ENCODE results near the gene WBP2NL.
A peak's percentile ranks its signal among the peaks of the same experiment; 100 is the strongest.
"Not testable (repeated sequence)": the region's sequence is repeated elsewhere in the genome, so short reads cannot be mapped to it uniquely, and the experiment has no call there.

Gene WBP2NL

DNA sequence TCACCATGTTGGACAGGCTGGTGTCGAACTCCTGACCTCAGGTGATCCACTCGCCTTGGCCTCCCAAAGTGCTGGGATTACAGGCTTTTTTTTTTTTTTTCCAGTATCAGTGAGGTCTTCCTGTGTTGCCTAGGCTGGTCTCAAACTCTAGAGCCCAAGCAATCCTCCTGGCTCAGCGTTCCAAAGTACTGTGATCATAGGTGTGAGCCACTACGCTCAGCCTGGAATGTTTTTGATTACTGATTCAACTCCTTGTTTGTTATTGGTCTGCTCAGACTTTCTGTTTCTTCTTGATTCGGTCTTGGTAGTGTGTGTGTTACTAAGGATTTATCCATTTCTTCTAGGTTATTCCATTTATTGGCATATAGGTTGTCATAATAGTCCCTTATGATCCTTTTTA is 40.7 kb downstream of the WBP2NL start:
- DNase-seq = no peak

DNA sequence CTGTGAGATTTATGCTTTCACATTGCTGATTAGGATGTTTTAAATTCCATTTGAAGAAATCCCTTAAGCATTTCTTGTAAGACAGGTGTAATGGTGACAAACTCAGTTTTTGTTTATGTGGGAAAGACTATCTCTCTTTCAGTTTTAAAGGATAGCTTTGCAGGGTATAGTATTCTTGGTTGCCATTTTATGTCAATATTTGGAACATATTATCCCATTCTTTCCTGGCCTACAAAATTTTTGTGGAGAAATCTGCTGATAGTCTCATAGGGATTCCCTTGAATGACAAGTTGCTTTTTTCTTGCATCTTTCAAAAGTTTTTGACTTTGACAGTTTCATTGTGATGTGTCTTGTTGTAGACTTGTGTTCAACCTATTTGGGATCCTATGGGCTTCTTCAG is 43.2 kb downstream of the WBP2NL start:
- DNase-seq = no peak

DNA sequence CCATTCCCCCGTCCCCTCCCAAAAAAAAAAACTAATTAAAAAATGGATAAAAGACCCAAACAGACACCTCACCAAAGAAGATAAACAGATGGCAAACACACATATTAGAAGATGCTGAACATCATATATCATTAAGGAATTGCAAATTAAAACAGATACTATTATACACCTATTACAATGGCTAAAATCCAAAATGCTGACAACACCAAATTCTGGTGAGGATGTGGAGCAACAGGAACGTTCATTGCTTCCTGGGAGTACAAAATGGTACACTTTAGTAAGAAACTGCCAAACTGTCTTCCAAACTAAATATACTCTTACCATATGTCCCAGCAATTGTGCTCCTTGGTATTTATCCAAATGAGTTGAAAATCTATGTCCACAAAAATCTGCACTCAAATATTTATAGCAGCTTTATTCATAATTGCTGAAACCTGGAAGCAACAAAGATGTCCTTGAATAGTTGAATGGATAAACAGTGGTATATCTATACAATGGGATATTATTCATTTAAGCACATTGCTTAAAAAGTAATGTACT is 52.1 kb downstream of the WBP2NL start:
- DNase-seq = no peak

DNA sequence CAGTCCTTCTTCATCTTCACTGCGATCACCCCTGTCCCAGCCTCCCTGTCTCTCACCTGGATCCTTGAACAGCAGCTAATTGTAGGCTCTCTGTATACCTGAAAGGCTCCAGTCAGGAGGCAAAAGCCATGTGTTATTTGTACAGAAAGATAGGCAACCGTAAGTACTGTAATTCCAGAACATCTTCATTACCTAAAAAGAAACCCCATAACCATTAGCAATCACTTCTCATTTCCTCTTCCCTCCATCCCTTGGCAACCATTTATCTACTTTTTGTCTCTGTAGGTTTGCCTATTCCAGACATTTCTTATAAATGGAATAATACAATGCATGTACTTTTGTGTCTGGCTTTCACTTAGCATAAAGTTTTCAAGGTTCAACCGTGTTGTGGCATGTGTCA is 54.2 kb downstream of the WBP2NL start:
- no peak for DNase-seq

DNA sequence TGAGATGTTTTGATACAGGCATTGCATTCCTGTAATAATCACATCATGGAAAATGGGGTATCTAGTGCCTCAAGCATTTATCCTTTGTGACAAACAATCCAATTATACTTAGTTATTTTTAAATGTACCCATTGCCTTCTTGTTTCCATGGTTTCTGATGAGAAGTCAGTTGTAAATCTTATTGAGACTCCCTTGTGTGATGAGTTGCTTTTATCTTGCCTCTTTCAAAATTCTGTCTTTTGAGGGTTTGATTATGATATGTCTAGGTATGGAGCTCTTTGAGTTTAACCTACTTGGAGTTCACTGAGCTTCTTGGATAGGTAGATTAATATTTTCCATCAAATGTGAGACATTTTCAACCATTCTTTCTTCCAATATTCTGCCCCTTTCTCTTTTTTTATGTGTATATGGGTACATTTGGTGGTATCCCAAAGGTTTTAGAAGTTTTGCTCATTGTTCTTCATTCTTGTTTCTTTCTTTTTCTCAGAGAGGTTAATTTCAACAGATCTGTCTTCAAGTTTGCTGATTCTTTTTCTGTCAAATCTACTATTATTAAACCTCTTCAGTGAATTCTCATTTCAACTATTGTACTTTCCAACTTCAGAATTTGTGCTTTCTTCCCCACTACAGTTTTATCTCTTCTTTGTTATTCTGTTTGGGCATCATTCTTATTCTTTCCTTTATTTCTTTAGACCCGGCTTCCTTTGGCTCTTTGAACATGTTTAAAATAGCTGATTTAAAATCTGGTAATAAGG is 58.3 kb downstream of the WBP2NL start:
- DNase-seq = no peak

- no peak for DNase-seq
These were observed 61.9 kb downstream of the WBP2NL start for GRCh38 chr22:42060489-42060888.

- DNase-seq = no peak
These were observed 62.5 kb downstream of the WBP2NL start for GRCh38 chr22:42061041-42061440.

- no peak for DNase-seq
These were observed 64.0 kb downstream of the WBP2NL start for GRCh38 chr22:42062506-42063170.

- no peak for DNase-seq
These were observed 66.0 kb downstream of the WBP2NL start for GRCh38 chr22:42064629-42065028.

GRCh38 chr22:42065438-42066125 is 67.0 kb downstream of the WBP2NL start:
- no peak for DNase-seq

- no peak for DNase-seq
These were observed 67.7 kb downstream of the WBP2NL start for GRCh38 chr22:42066126-42066761.

DNA sequence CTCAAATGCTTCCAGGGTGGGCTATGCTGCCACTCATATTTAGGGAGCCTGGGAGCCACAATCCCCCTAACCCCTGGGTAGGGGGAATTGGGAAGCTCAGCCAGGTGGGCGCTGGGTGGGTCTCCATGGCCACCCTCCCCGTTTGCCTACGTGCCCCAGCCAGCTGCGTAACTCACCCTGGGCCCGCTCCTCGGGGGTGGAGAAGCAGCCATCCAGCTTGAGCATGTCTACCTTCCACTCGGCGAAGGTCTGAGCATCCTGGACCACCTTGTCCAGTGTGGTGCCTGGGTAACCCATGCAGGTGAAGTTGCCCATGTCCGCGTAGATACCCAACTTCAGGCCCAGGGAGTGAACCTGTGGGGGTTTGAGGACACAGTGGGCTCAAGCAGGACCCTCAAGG is 68.3 kb downstream of the WBP2NL start:
- DNase-seq = no peak

GRCh38 chr22:42067671-42068251 is 69.2 kb downstream of the WBP2NL start:
- no peak for DNase-seq

- DNase-seq = no peak
These were observed 69.7 kb downstream of the WBP2NL start for GRCh38 chr22:42068291-42068690.

GRCh38 chr22:42069801-42070516 is 71.4 kb downstream of the WBP2NL start:
- DNase-seq = no peak

- DNase-seq = peak; percentile 97
These were observed 72.2 kb downstream of the WBP2NL start, which contains the start of gene NAGA for GRCh38 chr22:42070517-42071422. NAGA (minus strand) TSS chr22:42070812; CDS start chr22:42070297, 515 bp downstream.

DNA sequence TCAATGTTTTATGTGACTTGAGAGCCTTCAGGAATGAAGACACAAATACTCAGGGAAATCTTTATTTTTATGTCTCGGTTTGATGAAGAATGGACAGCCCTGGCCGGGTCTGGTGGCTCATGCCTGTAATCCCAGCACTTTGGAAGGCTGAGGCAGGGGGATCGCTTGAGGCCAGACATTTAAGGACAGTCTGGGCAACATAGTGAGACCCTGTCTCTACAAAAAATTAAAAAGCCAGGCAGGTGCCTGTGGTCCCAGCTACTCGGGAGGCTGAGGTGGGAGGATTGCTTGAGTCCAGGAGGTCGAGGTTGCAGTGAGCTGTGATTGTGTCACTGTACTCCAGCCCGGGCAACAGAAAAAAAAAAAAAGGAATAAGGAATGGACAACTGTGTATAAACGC is 72.9 kb downstream of the WBP2NL start:
- DNase-seq = not testable (repeated sequence)

- no peak for DNase-seq
These were observed 74.2 kb downstream of the WBP2NL start for GRCh38 chr22:42072606-42073330.

DNA sequence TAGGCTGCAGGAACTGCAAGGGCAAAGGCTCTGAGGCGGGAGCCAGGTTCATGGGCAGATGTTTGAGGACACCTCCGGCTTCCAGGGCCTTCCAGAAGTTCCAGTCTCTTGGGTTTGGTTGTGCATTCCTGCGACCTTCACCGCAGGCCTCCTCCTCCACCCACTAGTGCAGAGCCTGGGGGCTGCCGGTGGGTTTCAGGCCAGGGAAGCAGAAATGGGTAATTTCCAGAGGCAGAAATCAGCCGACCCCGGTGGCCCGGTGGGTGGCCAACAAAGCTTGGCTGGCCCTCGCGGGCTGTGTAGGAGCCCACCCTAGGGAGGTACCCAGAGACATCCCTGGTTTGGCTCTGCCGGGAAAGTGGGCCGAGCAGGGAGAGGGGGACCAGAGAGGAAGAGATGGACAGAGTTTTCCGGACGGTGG is 75.0 kb downstream of the WBP2NL start:
- DNase-seq = no peak

- peak; percentile 71 for DNase-seq
These were observed 75.7 kb downstream of the WBP2NL start, which contains the start of gene PHETA2 for GRCh38 chr22:42074132-42074811. PHETA2 (plus strand) TSS chr22:42074248; CDS start chr22:42077294, 3,046 bp downstream.

Data from stimulated activated CD4-positive, alpha-beta T cell treated with anti-CD3 and anti-CD28 coated beads, Interleukin-15, amount 100 ng/mL, for 24 hours (primary cell).